GM23338 (cell line): ENCODE results near the gene MAP7D1. TPM values are rescaled to one million over a fixed set of nuclear protein-coding genes. Genes with fewer than 3 reads are reported as not detected.

Experiments used
- ATAC-seq: fragments of 200-7000 bp; cut with Tn5 transposase; 3 replicates; pipeline ENCODE4 v1.9.1; 2020
- DNase-seq: peaks from one replicate; pipeline ENCODE4 v3.0.0-alpha.2; 2015; ENCODE audit warnings: low spot score
- H2AFZ ChIP-seq: fragments of 200-600 bp; sonication (generic); 2 replicates; pipeline ENCODE4 v1.8.0; 2016; ENCODE audit warnings: antibody characterized with exemption, mild to moderate bottlenecking, moderate library complexity
- H3F3A ChIP-seq: fragments of 200-600 bp; sonication (generic); replicated peaks from 2 replicates; pipeline ENCODE4 v1.8.0; 2017; ENCODE audit warnings: antibody characterized with exemption, mixed run types, low read depth
- H3K27ac ChIP-seq: fragments of 200-600 bp; sonication (generic); 2 replicates; pipeline ENCODE4 v1.6.1; 2016; ENCODE audit warnings: low read depth
- H3K27me3 ChIP-seq: fragments of 200-600 bp; sonication (generic); 2 replicates; pipeline ENCODE4 v1.8.0; 2016; ENCODE audit warnings: mild to moderate bottlenecking, mixed run types, moderate library complexity; ENCODE audit not compliant: insufficient read depth
- H3K36me3 ChIP-seq: fragments of 200-600 bp; sonication (generic); 2 replicates; pipeline ENCODE4 v1.8.0; 2016; ENCODE audit warnings: mild to moderate bottlenecking; ENCODE audit not compliant: insufficient read depth
- H3K4me1 ChIP-seq: fragments of 200-600 bp; sonication (generic); 2 replicates; pipeline ENCODE4 v1.8.0; 2016; ENCODE audit warnings: mild to moderate bottlenecking, moderate library complexity; ENCODE audit not compliant: insufficient read depth
- H3K4me2 ChIP-seq: fragments of 200-600 bp; sonication (generic); 2 replicates; pipeline ENCODE4 v1.7.1; 2017; ENCODE audit warnings: mixed run types
- H3K4me3 ChIP-seq: fragments of 200-600 bp; sonication (generic); 2 replicates; pipeline ENCODE4 v1.6.1; 2016; ENCODE audit warnings: mixed run types
- H3K79me2 ChIP-seq: fragments of 200-600 bp; sonication (generic); replicated peaks from 2 replicates; pipeline ENCODE4 v1.8.0; 2017; ENCODE audit warnings: mild to moderate bottlenecking; ENCODE audit not compliant: insufficient read depth
- H3K9me2 ChIP-seq: fragments of 200-600 bp; sonication (generic); 2 replicates; pipeline ENCODE4 v1.8.0; 2017; ENCODE audit not compliant: insufficient read depth
- H4K20me1 ChIP-seq: fragments of 200-600 bp; sonication (generic); replicated peaks from 2 replicates; pipeline ENCODE4 v1.8.0; 2017; ENCODE audit warnings: mild to moderate bottlenecking; ENCODE audit not compliant: insufficient read depth
- H3K27ac Mint-ChIP-seq: 2 replicates; pipeline ENCODE4 v1.8.0; 2020; ENCODE audit warnings: inconsistent platforms, mild to moderate bottlenecking, moderate library complexity, mixed read lengths
- H3K27me3 Mint-ChIP-seq: 3 replicates; pipeline ENCODE4 v1.8.0; 2022; ENCODE audit warnings: low read depth, mild to moderate bottlenecking, moderate library complexity, mixed read lengths, inconsistent platforms; ENCODE audit not compliant: insufficient read depth, poor library complexity
- H3K36me3 Mint-ChIP-seq: 3 replicates; pipeline ENCODE4 v1.8.0; 2021; ENCODE audit warnings: low read depth, mild to moderate bottlenecking, inconsistent platforms, moderate library complexity, mixed read lengths
- H3K4me1 Mint-ChIP-seq: 3 replicates; pipeline ENCODE4 v1.8.0; 2020; ENCODE audit warnings: mild to moderate bottlenecking, inconsistent platforms, mixed read lengths
- H3K4me3 Mint-ChIP-seq: 3 replicates; pipeline ENCODE4 v1.8.0; 2021; ENCODE audit warnings: moderate library complexity, mild to moderate bottlenecking, inconsistent platforms, mixed read lengths
- H3K9me3 Mint-ChIP-seq: 3 replicates; pipeline ENCODE4 v1.8.0; 2020; ENCODE audit warnings: moderate library complexity, mild to moderate bottlenecking, inconsistent platforms, mixed read lengths
- CREB1 ChIP-seq: fragments of 250-450 bp; sonication (Bioruptor Pico); IDR thresholded peaks from 2 replicates; pipeline ENCODE4 v1.5.0; 2020; ENCODE audit warnings: low read depth, mild to moderate bottlenecking, moderate library complexity
- ETS1 ChIP-seq: IDR thresholded peaks from 2 replicates; pipeline ENCODE4 v1.6.1; 2016; ENCODE audit warnings: antibody characterized with exemption
- EZH2 ChIP-seq: fragments of 200-600 bp; sonication (generic); IDR thresholded peaks from one replicate; pipeline ENCODE4 v1.8.0; 2017; ENCODE audit warnings: antibody characterized with exemption, mild to moderate bottlenecking, low read depth; ENCODE audit not compliant: unreplicated experiment
- JUNB ChIP-seq: IDR thresholded peaks from one replicate; pipeline ENCODE4 v1.6.1; 2016; ENCODE audit warnings: antibody characterized with exemption; ENCODE audit not compliant: unreplicated experiment
- NANOG ChIP-seq: IDR thresholded peaks from 2 replicates; pipeline ENCODE4 v1.6.1; 2016; ENCODE audit warnings: antibody characterized with exemption, borderline replicate concordance
- POLR2AphosphoS5 ChIP-seq: IDR thresholded peaks from 2 replicates; pipeline ENCODE4 v1.6.1; 2016; ENCODE audit warnings: antibody characterized with exemption, low read depth
- REST ChIP-seq: IDR thresholded peaks from one replicate; pipeline ENCODE4 v1.6.1; 2018; ENCODE audit warnings: antibody characterized with exemption; ENCODE audit not compliant: unreplicated experiment
- STAT1 ChIP-seq: IDR thresholded peaks from one replicate; pipeline ENCODE4 v1.6.1; 2016; ENCODE audit warnings: antibody characterized with exemption; ENCODE audit not compliant: unreplicated experiment
- ZNF331 ChIP-seq: fragments of 250-450 bp; sonication (Bioruptor Pico); IDR thresholded peaks from 2 replicates; pipeline ENCODE4 v1.5.0; 2020; ENCODE audit warnings: low read depth, mild to moderate bottlenecking, moderate library complexity
- ZNF462 ChIP-seq: fragments of 250-450 bp; sonication (Bioruptor Pico); IDR thresholded peaks from 2 replicates; pipeline ENCODE4 v1.5.0; 2020; ENCODE audit warnings: mild to moderate bottlenecking, moderate library complexity
- polyA plus RNA-seq: library from polyadenylated mRNA; unstranded; fragments of >200 nt; fragmentation: Nextera tagmentation; extraction: Ambion mirVana; gene quantifications from 2 replicates; pipeline ENCODE4 v1.2.1, GENCODE V29; 2016
- total RNA-seq: library from RNA; depleted of rRNA; stranded (reverse); fragments of >200 nt; shearing (Covaris generic); gene quantifications from 2 replicates; pipeline ENCODE4 v1.2.3, GENCODE V29; 2014

Gene MAP7D1
- total and polyA plus RNA-seq, 2 experiments from 2014 or later: 13.8 to 59.8 TPM

- Mint-ChIP-seq H3K4me3 (peak overlapping the region; percentile 70), H3K27me3 (peaks cover 10% of the 10 kb centered on the region), H3K36me3 (peaks cover 36% of the 10 kb centered on the region), H3K4me1 (peaks cover 51% of the 10 kb centered on the region), H3K9me3 (no peaks in the 10 kb centered on the region), H3K27ac (peak overlapping the region; percentile 60)
- Histone ChIP-seq H3K36me3 (0 out of 2 replicates have a peak, but pooled peaks cover 4% of the 10 kb centered on the region), H3K4me2 (peak overlapping the region; percentile 93), H3K27ac (no peak overlapping the region), H3K9me2 (no peaks in the 10 kb centered on the region), H3K27me3 (peaks cover 20% of the 10 kb centered on the region), H3K79me2 (no peaks in the 10 kb centered on the region), H3K4me1 (peaks cover 35% of the 10 kb centered on the region), H3K4me3 (peak overlapping the region; percentile 75), H3F3A (0 out of 2 replicates have a peak, but pooled peaks cover 19% of the 10 kb centered on the region), H2AFZ (peak overlapping the region; percentile 80; the same call in 1 of the 2 replicates), H4K20me1 (peaks cover 8% of the 10 kb centered on the region)
- DNase-seq: peak; percentile 97
- ATAC-seq: peak; percentile 72
- TF ChIP-seq STAT1 (no peak), ZNF331 (no peak), POLR2AphosphoS5 (peak; percentile 86), JUNB (no peak), ZNF462 (CRISPR knock-in tag) (no peak)
Measured at GRCh38 chr1:36178471-36179219, 22.7 kb downstream of the MAP7D1 start.

GRCh38 chr1:36179220-36179600 is 23.2 kb downstream of the MAP7D1 start:
- no peak overlapping the region for H2AFZ ChIP-seq
- peaks cover 35% of the 10 kb centered on the region for H3K4me1 ChIP-seq
- H3K9me3 Mint-ChIP-seq: no peaks in the 10 kb centered on the region
- H3K27ac ChIP-seq: no peak overlapping the region
- peaks cover 50% of the 10 kb centered on the region for H3K4me1 Mint-ChIP-seq
- H3K36me3 Mint-ChIP-seq: peaks cover 31% of the 10 kb centered on the region
- H3F3A ChIP-seq: 0 out of 2 replicates have a peak, but pooled peaks cover 19% of the 10 kb centered on the region
- H3K79me2 ChIP-seq: no peaks in the 10 kb centered on the region
- peak overlapping the region; percentile 75; the same call in 1 of the 2 replicates for H3K4me3 ChIP-seq
- no peak for DNase-seq
- H4K20me1 ChIP-seq: peaks cover 8% of the 10 kb centered on the region
- peaks cover 11% of the 10 kb centered on the region for H3K27me3 Mint-ChIP-seq
- H3K36me3 ChIP-seq: 0 out of 2 replicates have a peak, but pooled peaks cover 4% of the 10 kb centered on the region
- no peaks in the 10 kb centered on the region for H3K9me2 ChIP-seq
- H3K27ac Mint-ChIP-seq: peak overlapping the region; percentile 60
- peak overlapping the region; percentile 69 for H3K4me2 ChIP-seq
- no peak for ATAC-seq
- peak overlapping the region; percentile 70 for H3K4me3 Mint-ChIP-seq
- H3K27me3 ChIP-seq: peaks cover 20% of the 10 kb centered on the region
- TF ChIP-seq EZH2 (no peak), NANOG (no peak), CREB1 (CRISPR knock-in tag) (no peak), STAT1 (no peak), JUNB (no peak), POLR2AphosphoS5 (no peak), ETS1 (no peak), REST (no peak)
